HL-60/S4 treated with phorbol 12-myristate 13-acetate at 8.2 ng/mL for 4 days and 3 days (cell line): ENCODE measurements around the gene CDHR1.

Experiments
- in situ Hi-C: fragments of 300-500 bp; cut with MboI; formaldehyde crosslinking; loops from 2 replicates; pipeline ENCODE4 v1.15.0; 2022; ENCODE audit warnings: low sequenced_read_pairs

Gene CDHR1

DNA sequence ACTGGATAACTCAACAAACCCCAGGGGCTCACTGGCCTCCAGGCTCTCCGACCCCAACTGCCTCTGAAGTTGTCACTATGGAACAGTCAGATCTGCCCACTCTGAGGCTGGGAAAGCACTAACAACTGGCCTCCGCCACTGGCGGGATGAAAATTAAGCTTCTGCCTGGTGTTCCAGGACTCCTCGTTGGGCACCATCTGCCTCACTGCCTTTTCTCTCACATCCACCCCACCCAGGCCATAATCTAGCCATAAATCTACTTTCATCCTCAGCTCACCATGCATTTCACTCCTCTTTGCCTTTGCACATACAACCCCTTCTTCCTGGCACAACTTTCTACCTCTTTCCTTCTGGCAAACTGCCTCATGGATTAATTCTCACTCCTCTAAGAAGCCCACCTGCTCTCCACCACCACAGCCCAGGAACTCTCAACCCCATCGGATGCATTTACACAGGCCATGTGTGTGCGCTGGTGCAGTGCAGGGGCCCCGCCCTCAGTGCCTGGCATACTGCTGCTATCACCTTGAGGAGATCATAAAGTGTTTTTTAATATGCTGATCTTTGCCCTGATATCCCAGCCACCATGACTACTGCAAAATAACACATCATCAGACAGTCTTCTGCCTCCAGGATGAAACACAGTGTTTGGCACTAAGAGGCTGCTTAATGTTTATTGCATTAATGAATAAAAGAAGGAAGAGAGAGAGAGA, 4.0 kb downstream of the CDHR1 start:
- in situ Hi-C loops, result no loop called here

DNA sequence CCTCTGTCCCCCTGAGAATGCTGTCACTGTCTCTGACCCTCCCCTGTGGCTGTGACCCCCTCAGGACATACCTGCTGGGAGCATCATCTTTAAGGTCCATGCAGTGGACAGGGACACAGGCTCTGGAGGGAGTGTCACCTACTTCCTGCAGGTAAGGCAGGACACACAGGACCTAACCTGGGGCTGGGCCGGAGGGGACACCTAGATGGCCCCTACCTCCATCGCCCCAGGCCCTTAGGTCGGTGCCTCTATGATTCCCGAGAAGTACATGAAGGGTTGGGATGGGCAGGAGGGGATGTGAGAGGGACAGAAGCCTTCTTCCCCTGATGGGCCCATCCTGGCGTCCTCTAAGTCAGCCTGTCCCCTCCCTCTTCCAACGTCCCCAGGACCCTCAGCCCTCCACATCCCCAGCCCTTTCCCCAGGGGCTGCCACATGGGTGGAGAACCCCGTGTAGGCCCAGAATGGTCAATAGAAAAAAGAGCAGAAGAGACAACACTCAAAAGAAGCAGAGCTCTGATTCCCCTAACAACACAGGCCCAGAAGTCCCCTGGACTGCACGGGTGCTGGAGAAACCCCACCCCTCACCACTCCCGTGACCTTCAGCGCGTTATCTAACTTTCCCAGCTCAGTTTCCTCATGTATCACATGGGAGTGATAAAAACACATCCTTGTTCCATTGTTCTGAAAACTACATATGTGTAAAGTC, 6.4 kb downstream of the CDHR1 start:
- in situ Hi-C loops, result no loop called here

DNA sequence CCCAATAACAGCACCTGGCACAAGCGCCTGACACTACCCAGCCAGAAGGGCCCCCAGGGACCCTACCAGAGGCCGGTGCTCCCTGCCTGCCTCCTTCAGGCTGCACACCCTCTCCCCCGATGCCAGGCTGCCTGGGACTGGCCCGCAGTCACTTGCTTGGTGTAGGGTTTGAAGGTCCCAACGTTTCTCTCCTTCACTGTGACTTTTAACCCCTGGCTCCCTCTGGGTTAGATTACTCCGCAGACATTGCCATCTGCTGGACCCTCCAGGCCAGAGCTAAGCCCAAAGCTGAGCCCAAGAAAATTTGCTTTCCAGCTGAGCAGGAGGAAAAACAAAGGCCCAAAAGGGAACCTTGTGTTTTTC, 6.9 kb downstream of the CDHR1 start:
- in situ Hi-C loops, result no loop called here

DNA sequence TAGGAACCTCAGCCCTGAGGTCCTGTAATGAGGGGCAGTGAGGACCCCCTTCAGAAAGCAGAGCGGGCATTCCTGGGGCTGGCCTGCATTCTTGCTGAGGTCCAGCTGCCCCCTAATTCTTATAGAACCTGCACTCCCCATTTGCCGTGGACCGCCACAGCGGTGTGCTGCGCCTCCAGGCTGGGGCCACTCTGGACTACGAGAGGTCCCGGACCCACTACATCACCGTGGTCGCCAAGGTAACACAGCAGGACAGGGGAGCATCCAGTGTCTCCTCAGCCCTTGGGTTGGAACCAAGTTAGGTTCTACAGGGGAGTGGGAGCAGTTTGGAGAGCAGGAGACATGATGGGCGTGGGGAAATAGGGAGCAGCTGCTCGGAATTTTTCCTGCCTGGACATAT, 7.3 kb downstream of the CDHR1 start:
- in situ Hi-C loops, result no loop called here

DNA sequence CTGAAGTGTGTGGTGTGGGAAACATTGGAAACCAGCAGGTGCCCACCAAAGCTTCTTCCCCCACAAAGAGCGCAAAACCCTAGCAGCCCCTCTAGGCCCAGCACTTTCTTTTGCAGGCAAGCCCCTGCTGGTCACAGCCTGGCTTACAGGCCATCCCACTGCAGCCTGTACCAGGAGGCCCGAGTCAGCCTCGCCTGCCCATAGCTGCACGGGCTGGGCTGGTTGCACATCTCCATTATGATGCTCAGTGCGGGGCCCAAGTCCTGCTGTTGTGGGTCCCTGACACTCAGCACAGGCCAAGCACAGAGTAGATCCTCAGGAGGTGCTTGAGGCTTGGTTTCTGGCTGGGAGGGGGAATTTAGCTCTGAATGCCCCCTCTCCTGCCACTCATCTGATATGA, 8.0 kb downstream of the CDHR1 start:
- in situ Hi-C loops, result no loop called here

DNA sequence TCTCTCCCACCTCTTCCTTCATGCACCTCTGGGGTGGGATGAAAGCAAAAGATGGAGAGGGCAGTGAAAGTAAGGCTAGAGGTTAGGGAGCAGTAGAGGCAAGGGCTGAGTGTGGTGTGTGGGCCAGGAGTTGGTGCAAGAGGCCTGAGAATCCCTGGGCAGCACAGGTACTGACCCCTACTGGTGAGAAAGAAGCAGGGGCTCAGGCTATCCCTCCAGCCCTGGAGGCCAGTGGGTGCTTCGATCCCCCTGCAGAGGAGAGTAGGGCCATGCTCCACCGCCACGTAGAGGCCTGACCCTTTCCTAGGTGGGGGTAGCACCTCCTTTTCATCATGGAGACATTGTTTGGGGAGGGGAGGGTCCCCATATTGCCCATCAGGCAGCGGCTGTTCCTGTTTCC, 9.8 kb downstream of the CDHR1 start:
- in situ Hi-C loops, result no loop called here

DNA sequence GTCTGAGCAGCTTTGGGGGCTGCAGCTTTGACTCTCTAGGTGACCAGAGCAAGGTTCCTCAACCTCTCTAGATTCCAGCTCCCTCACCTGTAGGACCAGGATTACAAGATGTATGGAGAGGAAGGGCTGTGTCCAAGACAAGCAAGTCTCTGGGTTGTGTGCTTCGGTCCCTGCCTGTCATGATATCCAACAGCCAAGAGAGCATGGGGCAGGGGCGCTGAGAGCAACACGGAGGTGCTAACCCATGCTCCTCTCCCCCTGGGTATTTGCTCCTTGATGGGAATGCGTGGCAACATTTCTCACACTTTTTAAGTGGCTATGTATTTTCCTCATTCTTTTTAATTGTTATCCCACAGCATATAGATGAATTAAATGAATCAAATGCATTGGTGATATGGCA, 10.3 kb downstream of the CDHR1 start:
- in situ Hi-C loops, result no loop called here

DNA sequence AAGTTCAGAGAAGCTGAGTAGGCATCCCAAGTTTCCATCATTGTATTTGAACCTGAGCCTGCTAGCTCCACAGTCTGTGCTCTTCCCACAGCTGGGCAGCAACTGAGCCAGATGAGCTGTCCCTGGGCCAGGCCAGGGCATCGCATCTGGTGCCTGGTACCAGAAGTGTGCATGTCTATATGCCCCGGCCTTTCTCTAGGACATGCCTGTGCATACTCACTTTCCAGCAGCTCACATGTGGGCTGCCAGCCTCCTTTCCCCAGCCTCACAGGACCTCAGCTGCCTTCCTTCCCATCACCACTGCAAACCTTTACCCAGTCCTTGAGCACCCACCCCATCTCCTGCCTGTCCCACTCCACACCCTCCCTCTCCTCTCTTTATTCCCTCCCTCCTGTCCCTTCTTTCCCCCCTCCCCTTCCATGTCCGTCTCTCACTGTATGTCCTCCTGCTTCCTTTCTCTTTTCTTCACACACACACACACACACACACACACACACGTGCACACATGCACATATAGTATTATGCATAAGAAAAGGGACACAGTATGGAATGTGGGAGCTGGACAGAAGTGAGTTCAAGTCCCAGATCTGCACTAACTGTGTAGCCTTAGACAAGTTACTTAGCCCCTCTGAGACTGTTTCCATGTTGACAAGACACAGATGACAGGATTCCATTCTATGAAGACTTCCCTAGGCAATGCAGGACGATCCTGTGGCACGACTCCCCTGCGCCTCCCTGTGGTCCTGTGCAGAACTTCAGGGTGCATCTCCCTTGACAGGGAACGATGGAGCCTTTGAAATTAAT, 10.9 kb downstream of the CDHR1 start:
- in situ Hi-C loops, result no loop called here

DNA sequence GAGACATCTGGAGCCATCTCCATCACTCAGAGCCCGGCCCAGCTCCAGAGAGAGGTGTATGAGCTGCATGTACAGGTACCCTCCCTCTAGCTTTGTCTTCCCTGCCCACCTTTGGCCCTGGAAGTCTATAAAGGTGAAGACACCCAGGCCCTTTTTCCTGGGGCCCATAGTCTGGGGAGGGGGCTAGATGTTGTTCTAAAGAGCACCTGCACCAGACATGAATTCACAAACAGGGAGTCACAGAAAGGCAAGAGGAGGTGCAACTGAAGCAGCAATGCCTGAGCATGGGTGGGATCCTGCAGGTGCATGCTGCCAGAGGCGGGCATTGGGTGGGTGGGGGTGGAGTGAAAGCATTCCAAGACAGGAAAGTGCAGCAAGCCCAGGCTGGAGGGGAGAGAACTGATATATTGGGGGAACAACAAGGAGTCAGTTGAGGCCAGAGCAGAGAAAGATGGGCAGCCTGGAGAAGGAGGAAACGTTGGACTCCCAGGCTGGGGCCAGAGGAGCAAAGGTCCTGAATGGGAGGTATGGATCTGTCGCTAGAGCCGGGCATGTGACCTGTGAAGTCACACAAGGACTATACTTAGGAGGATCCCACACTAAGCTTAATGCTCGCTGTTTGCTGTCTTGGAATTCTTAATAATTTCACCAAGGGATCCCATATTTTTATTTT, 11.7 kb downstream of the CDHR1 start:
- in situ Hi-C loops, result no loop called here

DNA sequence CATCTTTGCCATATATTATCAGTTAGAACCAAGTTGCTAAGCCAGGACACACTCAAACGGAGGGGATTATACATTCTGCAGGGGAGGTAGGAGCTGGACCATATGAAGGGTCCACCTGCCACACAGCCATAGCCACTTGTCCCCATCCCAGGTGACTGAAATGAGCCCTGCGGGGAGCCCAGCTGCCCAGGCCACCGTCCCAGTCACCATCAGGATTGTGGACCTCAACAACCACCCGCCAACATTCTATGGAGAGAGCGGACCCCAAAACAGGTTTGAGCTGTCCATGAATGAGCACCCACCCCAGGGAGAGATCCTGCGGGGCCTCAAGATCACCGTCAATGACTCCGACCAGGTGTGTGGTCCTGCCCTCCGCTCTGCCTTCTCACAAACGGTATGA, 13.7 kb downstream of the CDHR1 start:
- in situ Hi-C loops, result no loop called here

DNA sequence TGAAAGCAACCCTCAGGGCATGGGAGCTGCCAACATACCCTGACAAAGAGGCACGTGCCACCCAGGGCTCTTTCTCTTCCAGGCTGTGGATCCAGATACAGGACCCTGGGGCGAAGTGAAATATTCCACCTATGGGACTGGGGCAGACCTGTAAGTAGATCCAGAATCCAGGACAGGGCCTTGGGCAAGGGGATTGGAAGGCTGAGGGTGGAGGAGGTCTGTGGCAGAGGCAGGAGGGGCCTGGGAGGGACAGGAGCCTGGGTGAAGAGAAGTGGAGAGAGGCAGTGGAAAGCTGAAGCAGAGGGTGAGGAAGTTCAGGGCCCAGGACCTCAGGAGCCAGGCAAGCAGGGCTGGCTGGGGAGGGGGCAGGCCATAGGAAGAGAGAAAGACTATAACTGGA, 17.2 kb downstream of the CDHR1 start:
- in situ Hi-C loops, result no loop called here

DNA sequence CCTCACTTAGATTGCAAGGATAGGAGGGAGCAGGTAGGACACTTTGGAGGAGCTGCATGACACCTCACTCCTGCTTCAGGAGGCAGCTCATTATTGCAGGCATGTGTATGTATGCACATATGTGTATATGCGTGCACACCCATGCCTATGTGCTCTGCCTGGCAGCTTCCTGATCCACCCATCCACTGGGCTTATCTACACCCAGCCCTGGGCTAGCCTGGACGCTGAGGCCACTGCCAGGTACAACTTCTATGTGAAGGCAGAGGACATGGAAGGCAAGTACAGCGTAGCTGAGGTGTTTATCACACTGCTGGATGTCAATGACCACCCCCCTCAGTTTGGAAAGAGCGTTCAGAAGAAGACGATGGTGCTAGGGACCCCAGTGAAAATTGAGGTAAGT, 17.7 kb downstream of the CDHR1 start:
- in situ Hi-C loops, result no loop called here

DNA sequence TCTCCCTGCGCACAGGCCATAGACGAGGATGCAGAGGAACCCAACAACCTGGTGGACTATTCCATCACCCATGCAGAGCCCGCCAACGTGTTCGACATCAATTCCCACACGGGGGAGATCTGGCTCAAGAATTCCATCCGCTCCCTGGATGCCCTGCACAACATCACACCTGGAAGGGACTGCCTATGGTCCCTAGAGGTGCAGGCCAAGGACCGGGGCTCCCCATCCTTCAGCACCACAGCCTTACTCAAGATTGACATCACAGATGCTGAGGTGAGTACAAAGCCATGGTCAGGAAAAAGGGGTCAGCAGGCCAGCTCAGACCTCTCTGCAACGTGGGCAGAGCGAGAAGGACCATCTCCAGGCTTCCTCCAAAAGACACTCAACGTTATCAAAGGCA, 18.7 kb downstream of the CDHR1 start:
- in situ Hi-C loops, result no loop called here

DNA sequence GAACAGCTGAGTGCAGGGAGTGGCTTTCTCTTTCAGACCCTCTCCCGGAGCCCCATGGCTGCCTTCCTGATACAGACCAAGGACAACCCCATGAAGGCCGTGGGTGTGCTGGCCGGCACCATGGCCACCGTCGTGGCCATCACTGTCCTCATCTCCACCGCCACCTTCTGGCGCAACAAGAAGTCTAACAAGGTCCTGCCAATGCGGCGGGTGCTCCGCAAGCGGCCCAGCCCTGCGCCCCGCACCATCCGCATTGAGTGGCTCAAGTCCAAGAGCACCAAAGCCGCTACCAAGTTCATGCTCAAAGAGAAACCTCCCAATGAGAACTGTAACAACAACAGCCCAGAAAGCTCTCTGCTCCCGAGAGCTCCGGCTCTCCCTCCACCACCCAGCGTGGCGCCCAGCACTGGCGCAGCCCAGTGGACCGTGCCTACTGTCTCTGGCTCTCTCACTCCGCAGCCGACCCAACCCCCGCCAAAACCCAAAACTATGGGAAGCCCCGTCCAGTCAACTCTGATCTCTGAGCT, 19.8 kb downstream of the CDHR1 start:
- in situ Hi-C loops, result no loop called here

DNA sequence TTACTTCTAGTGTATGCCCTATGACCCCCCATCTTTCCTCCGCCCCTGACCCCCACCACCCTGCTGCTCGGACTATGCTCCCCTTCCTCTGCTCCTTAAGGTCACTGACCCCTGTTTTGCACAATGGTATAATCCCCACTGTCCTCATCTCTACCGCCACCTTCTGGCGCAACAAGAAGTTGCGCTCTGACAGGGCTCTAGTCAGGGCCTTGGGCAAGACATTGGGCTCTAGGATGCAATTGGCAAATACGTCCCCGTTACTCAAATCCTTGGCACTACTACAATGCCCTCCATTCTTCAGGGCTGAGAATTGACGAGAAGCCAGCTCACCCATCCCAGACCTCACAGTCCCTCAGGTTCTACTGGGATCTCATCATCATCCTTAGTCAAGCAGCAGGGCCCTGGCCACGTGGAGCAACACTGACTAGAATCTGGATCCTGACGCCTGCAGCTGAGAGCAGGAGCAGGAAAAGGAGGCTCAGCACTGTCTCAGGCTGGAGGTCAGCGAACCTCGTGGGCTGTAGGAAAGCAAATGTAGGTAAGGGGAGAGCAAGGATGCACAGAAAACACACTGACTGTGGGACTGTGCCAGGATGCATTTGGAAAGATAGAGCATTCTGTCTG, 20.4 kb downstream of the CDHR1 start:
- in situ Hi-C loops, result no loop called here

DNA sequence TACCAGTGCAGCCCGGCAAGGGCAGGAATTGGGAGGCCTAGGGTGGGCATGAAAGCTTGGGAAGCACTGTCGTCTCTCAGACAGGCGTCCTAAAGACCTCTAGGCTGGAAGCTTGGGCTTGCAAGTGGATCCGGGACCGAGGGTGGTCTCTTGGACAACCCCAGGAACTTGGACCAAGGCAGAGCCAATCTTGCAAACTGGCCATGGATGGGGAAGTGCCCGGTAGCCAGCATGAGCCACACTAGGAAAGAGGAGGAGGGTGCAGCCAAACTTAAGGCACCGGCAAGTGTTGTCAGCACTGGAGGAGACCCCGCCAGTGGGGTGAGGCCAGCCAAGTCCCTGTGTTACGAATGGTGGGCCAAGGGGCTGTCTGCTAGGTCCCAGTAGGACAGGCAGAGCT, 22.5 kb downstream of the CDHR1 start:
- in situ Hi-C loops, result no loop called here

DNA sequence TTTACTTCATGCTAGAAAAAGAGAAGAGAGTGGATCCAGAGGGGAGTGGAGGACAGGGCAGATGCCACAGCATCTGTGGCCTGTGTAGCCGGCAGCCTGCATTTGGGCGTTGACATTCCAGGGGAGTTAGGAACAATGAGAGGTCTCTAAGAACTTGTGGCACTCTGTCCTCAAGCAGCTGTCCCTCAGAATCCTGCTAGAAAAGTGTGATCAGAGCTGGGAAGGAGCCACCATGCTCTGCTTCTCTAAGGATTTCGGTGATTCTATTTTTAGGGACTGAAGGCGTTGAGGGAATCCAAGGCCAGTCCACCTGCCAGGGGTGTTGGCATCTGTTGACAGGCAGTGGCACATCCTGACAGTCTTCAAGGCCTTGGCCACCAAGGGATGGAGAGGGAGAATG, 23.4 kb downstream of the CDHR1 start:
- in situ Hi-C loops, result no loop called here

DNA sequence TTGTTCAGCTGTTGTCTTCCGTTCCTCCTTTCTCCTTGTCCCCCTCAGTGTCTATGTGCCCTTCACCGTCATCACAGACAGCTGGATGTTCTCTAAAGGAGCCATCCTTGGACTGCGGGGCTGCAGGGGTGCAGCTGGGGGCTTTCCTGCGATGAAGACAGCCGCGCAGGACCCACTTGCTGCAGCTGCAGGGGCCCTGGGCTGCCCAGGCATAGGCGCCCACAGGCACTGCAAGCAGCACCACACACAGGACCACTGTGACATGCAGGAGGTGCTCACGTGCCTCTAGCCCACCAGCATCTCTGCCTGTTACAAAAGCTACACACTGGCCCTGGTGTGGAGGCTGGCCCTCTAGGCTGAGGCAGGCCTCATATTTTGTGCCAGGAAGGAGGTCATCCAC, 27.6 kb downstream of the CDHR1 start:
- in situ Hi-C loops, result no loop called here

DNA sequence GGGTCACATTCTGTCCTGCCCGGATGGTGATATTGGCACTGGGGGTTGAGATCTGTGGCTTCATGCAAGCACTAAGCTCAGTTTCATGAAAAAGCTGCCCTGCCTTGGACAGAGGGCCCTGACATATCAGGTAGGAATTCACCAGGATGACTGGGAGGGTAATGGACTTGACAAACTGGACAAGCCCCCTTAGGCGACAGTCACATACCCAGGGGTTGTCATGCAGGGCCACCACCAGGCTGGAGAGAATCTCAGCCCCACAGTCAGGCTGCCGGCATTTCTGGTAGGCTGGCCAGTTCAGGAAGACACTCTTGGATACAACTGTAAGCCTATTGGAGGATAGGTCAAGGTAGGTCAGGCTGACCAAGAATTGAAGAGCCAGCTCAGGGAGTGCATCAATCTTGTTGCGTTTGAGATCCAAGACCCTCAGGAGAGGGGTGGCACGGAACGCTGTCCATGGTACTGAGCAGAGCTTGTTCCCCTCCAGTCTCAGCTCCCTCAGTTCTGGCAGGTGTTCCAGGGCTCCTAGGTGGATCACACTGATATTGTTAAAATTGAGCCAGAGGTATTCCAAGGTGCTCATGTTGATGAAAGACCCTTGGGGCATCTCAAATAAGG, 30.2 kb downstream of the CDHR1 start:
- in situ Hi-C loops, result no loop called here

DNA sequence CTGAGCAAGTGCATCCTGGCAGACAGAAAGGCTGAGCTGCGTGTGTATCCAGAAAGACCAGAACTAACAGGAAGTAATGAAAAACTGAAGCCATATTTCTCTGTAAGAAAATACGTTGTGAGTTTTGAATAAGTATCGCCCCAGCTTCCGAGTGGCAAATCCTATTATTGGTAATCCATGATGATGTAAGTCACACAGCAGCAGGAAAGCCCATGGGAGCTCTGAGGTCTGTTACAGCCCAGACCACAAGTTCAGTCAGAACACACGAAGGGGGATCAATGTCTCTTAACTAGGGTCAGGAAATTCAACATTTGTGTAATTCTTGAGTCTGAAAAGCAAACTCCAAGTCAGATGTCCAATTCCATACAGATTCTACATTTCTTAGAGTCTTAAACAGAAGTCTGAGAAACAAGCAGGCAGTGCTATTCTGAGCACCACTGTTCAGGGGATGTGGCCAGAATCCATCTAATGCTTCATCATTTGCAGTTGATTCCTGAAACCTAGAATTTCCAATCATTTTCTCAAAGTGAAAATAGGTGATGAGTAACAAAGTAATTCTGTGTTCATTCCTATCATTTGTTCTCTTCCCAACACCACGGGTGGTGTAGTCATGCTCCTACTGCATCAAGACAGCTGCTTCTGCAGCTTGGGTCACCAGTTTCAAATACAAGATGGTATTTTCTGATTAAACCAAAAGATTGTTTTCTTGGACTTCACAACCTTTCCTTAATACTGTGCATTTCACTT, 31.3 kb downstream of the CDHR1 start, which contains the start of gene LRIT2:
LRIT2 (minus strand) TSS at position 118 of the 747 bp plus-strand sequence; CDS start at position 94, 24 bp downstream.
- in situ Hi-C loops, result no loop called here
